ENCODE results near the gene PHKA1.
"Not testable (repeated sequence)": the region's sequence is repeated elsewhere in the genome, so short reads cannot be mapped to it uniquely, and the experiment has no call there.

- not testable (repeated sequence) for TF ChIP-seq SP1 (IDR thresholded peaks at IDR 0.05); CTCF (IDR thresholded peaks at IDR 0.05; ENCODE audit: low read depth, low read length, missing input control); GABPA (IDR thresholded peaks at IDR 0.05 in 1 of 2, conservative IDR thresholded peaks at IDR 0.05 in 1 of 2); REST (IDR thresholded peaks at IDR 0.05); TAF1 (conservative IDR thresholded peaks at IDR 0.05); EGR1 (IDR thresholded peaks at IDR 0.05; ENCODE audit: low read depth in 2 of 2); HNF4A (conservative IDR thresholded peaks at IDR 0.05); YY1 (IDR thresholded peaks at IDR 0.05); RXRA (IDR thresholded peaks at IDR 0.05); RAD21 (IDR thresholded peaks at IDR 0.05); JUND (IDR thresholded peaks at IDR 0.05); ZBTB33 (IDR thresholded peaks at IDR 0.05)
- TF ChIP-seq, protein P1, sequence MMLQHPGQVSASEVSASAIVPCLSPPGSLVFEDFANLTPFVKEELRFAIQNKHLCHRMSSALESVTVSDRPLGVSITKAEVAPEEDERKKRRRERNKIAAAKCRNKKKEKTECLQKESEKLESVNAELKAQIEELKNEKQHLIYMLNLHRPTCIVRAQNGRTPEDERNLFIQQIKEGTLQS (IDR thresholded peaks at IDR 0.05), result not testable (repeated sequence)
- TF ChIP-seq, protein P2, sequence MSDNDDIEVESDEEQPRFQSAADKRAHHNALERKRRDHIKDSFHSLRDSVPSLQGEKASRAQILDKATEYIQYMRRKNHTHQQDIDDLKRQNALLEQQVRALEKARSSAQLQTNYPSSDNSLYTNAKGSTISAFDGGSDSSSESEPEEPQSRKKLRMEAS (IDR thresholded peaks at IDR 0.05), result not testable (repeated sequence)
Measured at GRCh38 chrX:72748545-72748944, 34.4 kb upstream of the PHKA1 start.

Data from liver (tissue), 3 donors.